ENCODE data around the gene PLCD3. TPM values are rescaled to one million over a fixed set of nuclear protein-coding genes. Genes with fewer than 3 reads are reported as not detected.
A peak's percentile ranks its signal among the peaks of the same experiment; 100 is the strongest.

PLCD3 gene
- total and polyA plus RNA-seq, 9 of the 15 experiments (the other 6 are each of a cell fraction or from before 2014, with no cell fraction given), result 0.20 to 22.6 (median 7.5) TPM

- no peak for TF ChIP-seq FOXP4 (CRISPR knock-in tag; IDR thresholded peaks at IDR 0.05; ENCODE audit: borderline replicate concordance)
- TF ChIP-seq BDP1 (IDR thresholded peaks at IDR 0.05; ENCODE audit: insufficient read depth, insufficient read length), result no peak
- no peak for TF ChIP-seq SNRNP70 (optimal IDR thresholded peaks at IDR 0.05; ENCODE audit: low read depth, low read length)
- 0 out of 2 replicates have a peak, but pooled peaks have one; percentile 27 for TF ChIP-seq ZNF586 (CRISPR knock-in tag; conservative IDR thresholded peaks at IDR 0.05)
- peak; percentile 31 for TF ChIP-seq TAF9B (IDR thresholded peaks at IDR 0.05; ENCODE audit: partially characterized antibody)
- TF ChIP-seq ARID3B (CRISPR knock-in tag; IDR thresholded peaks at IDR 0.05; ENCODE audit: borderline replicate concordance), result no peak
- TF ChIP-seq, protein P1, sequence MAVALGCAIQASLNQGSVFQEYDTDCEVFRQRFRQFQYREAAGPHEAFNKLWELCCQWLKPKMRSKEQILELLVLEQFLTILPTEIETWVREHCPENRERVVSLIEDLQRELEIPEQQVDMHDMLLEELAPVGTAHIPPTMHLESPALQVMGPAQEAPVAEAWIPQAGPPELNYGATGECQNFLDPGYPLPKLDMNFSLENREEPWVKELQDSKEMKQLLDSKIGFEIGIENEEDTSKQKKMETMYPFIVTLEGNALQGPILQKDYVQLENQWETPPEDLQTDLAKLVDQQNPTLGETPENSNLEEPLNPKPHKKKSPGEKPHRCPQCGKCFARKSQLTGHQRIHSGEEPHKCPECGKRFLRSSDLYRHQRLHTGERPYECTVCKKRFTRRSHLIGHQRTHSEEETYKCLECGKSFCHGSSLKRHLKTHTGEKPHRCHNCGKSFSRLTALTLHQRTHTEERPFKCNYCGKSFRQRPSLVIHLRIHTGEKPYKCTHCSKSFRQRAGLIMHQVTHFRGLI (CRISPR knock-in tag; IDR thresholded peaks at IDR 0.05), result no peak
- TF ChIP-seq ZNF445 (CRISPR knock-in tag; IDR thresholded peaks at IDR 0.05; ENCODE audit: low read depth), result no peak; the same call in 1 of the 2 replicates
- TF ChIP-seq HDAC1 (IDR thresholded peaks at IDR 0.05), result 0 out of 4 replicates have a peak, but pooled peaks of 1 of the 2 experiments have one; percentile 12
- TF ChIP-seq GTF3C2 (IDR thresholded peaks at IDR 0.05; ENCODE audit: borderline replicate concordance, extremely low read depth, insufficient read length), result peak; percentile 96
- no peak for TF ChIP-seq RBM25 (IDR thresholded peaks at IDR 0.05; ENCODE audit: low read depth, low read length, severe bottlenecking)
- no peak for TF ChIP-seq HNRNPUL1 (IDR thresholded peaks at IDR 0.05; ENCODE audit: low read length)
- no peak for TF ChIP-seq HEY1 (CRISPR knock-in tag; IDR thresholded peaks at IDR 0.05; ENCODE audit: borderline replicate concordance)
- TF ChIP-seq, protein P2, sequence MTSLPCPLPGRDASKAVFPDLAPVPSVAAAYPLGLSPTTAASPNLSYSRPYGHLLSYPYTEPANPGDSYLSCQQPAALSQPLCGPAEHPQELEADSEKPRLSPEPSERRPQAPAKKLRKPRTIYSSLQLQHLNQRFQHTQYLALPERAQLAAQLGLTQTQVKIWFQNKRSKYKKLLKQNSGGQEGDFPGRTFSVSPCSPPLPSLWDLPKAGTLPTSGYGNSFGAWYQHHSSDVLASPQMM (CRISPR knock-in tag; IDR thresholded peaks at IDR 0.05), result no peak
- TF ChIP-seq SAFB2 (IDR thresholded peaks at IDR 0.05; ENCODE audit: borderline replicate concordance, low read depth, low read length, severe bottlenecking), result no peak
- TF ChIP-seq, protein P3, sequence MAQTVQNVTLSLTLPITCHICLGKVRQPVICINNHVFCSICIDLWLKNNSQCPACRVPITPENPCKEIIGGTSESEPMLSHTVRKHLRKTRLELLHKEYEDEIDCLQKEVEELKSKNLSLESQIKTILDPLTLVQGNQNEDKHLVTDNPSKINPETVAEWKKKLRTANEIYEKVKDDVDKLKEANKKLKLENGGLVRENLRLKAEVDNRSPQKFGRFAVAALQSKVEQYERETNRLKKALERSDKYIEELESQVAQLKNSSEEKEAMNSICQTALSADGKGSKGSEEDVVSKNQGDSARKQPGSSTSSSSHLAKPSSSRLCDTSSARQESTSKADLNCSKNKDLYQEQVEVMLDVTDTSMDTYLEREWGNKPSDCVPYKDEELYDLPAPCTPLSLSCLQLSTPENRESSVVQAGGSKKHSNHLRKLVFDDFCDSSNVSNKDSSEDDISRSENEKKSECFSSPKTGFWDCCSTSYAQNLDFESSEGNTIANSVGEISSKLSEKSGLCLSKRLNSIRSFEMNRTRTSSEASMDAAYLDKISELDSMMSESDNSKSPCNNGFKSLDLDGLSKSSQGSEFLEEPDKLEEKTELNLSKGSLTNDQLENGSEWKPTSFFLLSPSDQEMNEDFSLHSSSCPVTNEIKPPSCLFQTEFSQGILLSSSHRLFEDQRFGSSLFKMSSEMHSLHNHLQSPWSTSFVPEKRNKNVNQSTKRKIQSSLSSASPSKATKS (CRISPR knock-in tag; IDR thresholded peaks at IDR 0.05), result no peak
Measured at GRCh38 chr17:45147581-45148182, 15.4 kb upstream of the PLCD3 start (continued).

Data from K562 (cell line).